ENCODE measurements around the gene TXNDC16. TPM values are rescaled to one million over a fixed set of nuclear protein-coding genes. Genes with fewer than 3 reads are reported as not detected.

Gene TXNDC16
- total RNA-seq, 4 donors from 2014 or later, result 2.4 to 4.0 (median 2.9) TPM

DNA sequence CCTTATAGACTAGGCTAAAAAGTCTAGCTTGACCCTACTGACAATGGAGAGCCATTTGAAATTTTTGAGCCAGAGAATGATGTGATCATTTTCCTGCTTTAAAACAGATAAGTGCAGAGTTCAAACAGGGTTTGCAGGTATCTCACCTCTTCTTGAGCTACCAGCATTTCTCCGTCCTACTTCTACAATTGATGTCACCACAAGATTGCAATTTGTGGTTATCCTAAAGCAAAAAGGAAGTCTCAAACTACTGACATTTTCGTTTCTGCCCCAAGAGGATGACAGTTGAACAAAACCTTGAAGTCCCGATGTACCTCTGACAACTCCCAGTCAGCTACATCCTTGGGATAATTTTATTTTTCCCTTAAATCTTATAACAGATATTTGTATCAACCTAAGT, 151.5 kb downstream of the TXNDC16 start:
- in situ Hi-C loops (cut with MboI; ENCODE audit: low sequenced_read_pairs in 4 of 4), result no loop called here
- DNase-seq, result no peak
- H3K36me3 ChIP-seq, result no peaks in the 10 kb centered on the region
- H3K4me1 ChIP-seq, result no peaks in the 10 kb centered on the region
- no peak overlapping the region for H3K4me3 ChIP-seq
- intact Hi-C loops (cut with DNase I; ENCODE audit: low total_unique reads), result no loop called here
- H3K27ac ChIP-seq, result no peak overlapping the region
- H3K9me3 ChIP-seq, result no peaks in the 10 kb centered on the region
- TF ChIP-seq, protein P1, sequence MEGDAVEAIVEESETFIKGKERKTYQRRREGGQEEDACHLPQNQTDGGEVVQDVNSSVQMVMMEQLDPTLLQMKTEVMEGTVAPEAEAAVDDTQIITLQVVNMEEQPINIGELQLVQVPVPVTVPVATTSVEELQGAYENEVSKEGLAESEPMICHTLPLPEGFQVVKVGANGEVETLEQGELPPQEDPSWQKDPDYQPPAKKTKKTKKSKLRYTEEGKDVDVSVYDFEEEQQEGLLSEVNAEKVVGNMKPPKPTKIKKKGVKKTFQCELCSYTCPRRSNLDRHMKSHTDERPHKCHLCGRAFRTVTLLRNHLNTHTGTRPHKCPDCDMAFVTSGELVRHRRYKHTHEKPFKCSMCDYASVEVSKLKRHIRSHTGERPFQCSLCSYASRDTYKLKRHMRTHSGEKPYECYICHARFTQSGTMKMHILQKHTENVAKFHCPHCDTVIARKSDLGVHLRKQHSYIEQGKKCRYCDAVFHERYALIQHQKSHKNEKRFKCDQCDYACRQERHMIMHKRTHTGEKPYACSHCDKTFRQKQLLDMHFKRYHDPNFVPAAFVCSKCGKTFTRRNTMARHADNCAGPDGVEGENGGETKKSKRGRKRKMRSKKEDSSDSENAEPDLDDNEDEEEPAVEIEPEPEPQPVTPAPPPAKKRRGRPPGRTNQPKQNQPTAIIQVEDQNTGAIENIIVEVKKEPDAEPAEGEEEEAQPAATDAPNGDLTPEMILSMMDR (IDR thresholded peaks at IDR 0.05 in 4 of 5, conservative IDR thresholded peaks at IDR 0.05 in 1 of 5), result no peak
- TF ChIP-seq POLR2A (IDR thresholded peaks at IDR 0.05), result no peak
- H3K27me3 ChIP-seq, result no peaks in the 10 kb centered on the region
- ATAC-seq, result no peak

DNA sequence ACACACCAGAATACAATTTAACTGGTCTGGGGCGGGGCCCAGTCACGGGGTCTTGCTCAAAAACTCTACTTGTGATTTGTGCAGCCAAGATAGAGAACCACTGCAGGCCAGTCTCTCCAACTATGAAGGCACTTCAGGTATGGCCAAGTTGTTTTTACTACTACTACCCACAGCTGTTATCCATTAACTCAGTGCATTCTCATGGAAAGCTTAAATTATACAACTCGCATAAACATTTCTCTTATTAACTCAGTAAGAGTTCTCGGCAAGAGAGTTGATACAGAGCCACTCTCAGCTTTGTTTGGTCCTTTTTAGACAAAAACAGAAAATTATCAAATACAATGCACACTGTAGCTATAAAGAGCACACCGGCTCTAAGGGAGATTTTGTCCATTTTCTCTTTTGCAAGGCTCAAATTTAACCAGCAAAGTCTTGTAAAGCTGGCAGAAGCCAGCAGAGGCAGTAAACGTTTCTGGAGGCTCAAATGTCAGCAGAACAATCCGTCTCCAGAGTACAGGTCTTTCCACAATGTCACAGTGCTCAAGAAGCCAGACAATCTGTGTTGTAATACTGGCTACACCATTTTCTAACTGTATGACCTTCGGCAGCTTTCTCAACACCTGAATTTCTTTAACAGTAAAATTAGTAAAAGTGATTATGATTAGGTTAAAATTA, 152.2 kb downstream of the TXNDC16 start:
- H3K4me3 ChIP-seq, result no peak overlapping the region
- in situ Hi-C loops (cut with MboI; ENCODE audit: low sequenced_read_pairs in 4 of 4), result no loop called here
- intact Hi-C loops (cut with DNase I; ENCODE audit: low total_unique reads), result no loop called here

DNA sequence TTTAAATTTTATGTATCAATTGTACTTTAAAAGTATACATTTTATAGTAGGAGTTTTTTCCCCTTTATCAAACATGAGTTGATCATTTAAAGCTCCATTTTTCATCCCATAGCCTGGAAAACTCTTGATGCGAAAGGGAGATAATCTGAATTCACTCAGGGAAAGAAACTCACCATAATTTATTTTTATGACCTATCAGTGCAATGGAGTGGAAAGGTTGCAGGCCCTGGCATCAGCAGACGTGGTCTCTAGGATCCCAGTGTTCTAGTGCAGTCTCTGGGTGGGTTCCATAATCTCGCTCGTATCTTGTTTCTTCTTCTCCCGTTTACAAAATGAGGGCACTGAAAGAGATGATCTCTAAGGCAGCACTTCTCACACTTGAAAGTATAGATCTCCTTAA, 153.2 kb downstream of the TXNDC16 start:
- Histone ChIP-seq H3K9me3 (no peaks in the 10 kb centered on the region), H3K4me1 (no peaks in the 10 kb centered on the region), H3K27me3 (no peaks in the 10 kb centered on the region), H3K4me3 (no peak overlapping the region), H3K36me3 (no peaks in the 10 kb centered on the region), H3K27ac (no peak overlapping the region)
- intact Hi-C loops (cut with DNase I; ENCODE audit: low total_unique reads), result no loop called here
- no peak for ATAC-seq
- in situ Hi-C loops (cut with MboI; ENCODE audit: low sequenced_read_pairs in 4 of 4), result no loop called here
- TF ChIP-seq, protein P1 (IDR thresholded peaks at IDR 0.05 in 4 of 5, conservative IDR thresholded peaks at IDR 0.05 in 1 of 5), result no peak
- no peak for TF ChIP-seq POLR2A (IDR thresholded peaks at IDR 0.05)
- DNase-seq, result no peak

More for the DNA sequence above, 152.2 kb downstream of the TXNDC16 start:
- DNase-seq (no peak), ATAC-seq (no peak)
- Histone ChIP-seq H3K9me3 (no peaks in the 10 kb centered on the region), H3K36me3 (no peaks in the 10 kb centered on the region), H3K27ac (no peak overlapping the region), H3K4me1 (no peaks in the 10 kb centered on the region), H3K27me3 (no peaks in the 10 kb centered on the region)
- TF ChIP-seq POLR2A (IDR thresholded peaks at IDR 0.05), result no peak

DNA sequence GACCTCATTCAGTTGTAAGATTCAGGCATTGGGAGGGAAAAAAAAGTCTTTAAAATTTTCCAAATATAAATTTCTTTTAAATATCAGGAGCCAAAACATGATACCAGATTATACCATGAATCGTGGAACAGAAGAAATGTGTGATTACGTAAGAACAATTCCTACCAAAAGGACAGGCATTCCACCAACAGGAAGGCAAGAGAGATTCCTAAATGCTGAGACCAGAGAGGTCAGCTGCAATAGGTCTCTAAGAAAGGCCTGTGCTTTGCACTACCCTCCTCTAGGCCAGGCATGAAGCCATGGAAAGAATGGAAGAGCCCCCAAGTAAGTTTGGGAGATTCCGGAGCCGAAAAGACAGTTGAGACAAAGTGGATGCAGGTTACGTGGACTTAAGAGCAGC, 154.5 kb downstream of the TXNDC16 start:
- TF ChIP-seq POLR2A (IDR thresholded peaks at IDR 0.05), result no peak
- TF ChIP-seq, protein P1 (IDR thresholded peaks at IDR 0.05 in 4 of 5, conservative IDR thresholded peaks at IDR 0.05 in 1 of 5), result no peak
- Histone ChIP-seq H3K27ac (no peak overlapping the region), H3K27me3 (no peaks in the 10 kb centered on the region), H3K4me1 (no peaks in the 10 kb centered on the region), H3K36me3 (no peaks in the 10 kb centered on the region), H3K9me3 (no peaks in the 10 kb centered on the region), H3K4me3 (no peak overlapping the region)
- intact Hi-C loops (cut with DNase I; ENCODE audit: low total_unique reads) (no loop called here), in situ Hi-C loops (cut with MboI; ENCODE audit: low sequenced_read_pairs in 4 of 4) (no loop called here)
- DNase-seq (no peak), ATAC-seq (no peak)

GRCh38 chr14:52395728-52396127, 156.6 kb downstream of the TXNDC16 start:
- H3K27me3 ChIP-seq, result no peaks in the 10 kb centered on the region
- H3K9me3 ChIP-seq, result no peaks in the 10 kb centered on the region
- ATAC-seq (no peak), DNase-seq (no peak)
- no peak overlapping the region for H3K4me3 ChIP-seq
- H3K27ac ChIP-seq, result no peak overlapping the region
- intact Hi-C loops (cut with DNase I; ENCODE audit: low total_unique reads) (no loop called here), in situ Hi-C loops (cut with MboI; ENCODE audit: low sequenced_read_pairs in 4 of 4) (no loop called here)
- no peaks in the 10 kb centered on the region for H3K36me3 ChIP-seq
- TF ChIP-seq, protein P1 (IDR thresholded peaks at IDR 0.05 in 4 of 5, conservative IDR thresholded peaks at IDR 0.05 in 1 of 5), result no peak
- TF ChIP-seq POLR2A (IDR thresholded peaks at IDR 0.05), result no peak
- no peaks in the 10 kb centered on the region for H3K4me1 ChIP-seq
